SK-N-SH treated with all-trans-retinoic acid at 6 μM for 48 hours (cell line): ENCODE measurements around the gene C18orf32.

Experiments
- ARNTL ChIP-seq: fragments of 450-650 bp; formaldehyde crosslinking; IDR thresholded peaks from 2 replicates; pipeline ENCODE4 v1.5.0; 2020; ENCODE audit warnings: low read depth, mild to moderate bottlenecking, moderate library complexity, borderline replicate concordance
- CREB5 ChIP-seq: fragments of 250-450 bp; sonication (Bioruptor Pico); IDR thresholded peaks from 2 replicates; pipeline ENCODE4 v1.5.1; 2020; ENCODE audit warnings: low read depth, mild to moderate bottlenecking, moderate library complexity
- ESRRG ChIP-seq: fragments of 250-450 bp; sonication (Bioruptor Pico); IDR thresholded peaks from 2 replicates; pipeline ENCODE4 v1.6.1; 2021; ENCODE audit warnings: mild to moderate bottlenecking
- GLIS3 ChIP-seq: fragments of 250-450 bp; sonication (Bioruptor Pico); IDR thresholded peaks from 2 replicates; pipeline ENCODE4 v1.5.0; 2020; ENCODE audit warnings: mild to moderate bottlenecking, moderate library complexity
- ISL1 ChIP-seq: fragments of 250-450 bp; sonication (Bioruptor Pico); IDR thresholded peaks from 2 replicates; pipeline ENCODE4 v2.1.2; 2022; ENCODE audit warnings: mild to moderate bottlenecking, moderate library complexity
- POU6F1 ChIP-seq: fragments of 250-450 bp; sonication (Bioruptor Pico); IDR thresholded peaks from 2 replicates; pipeline ENCODE4 v1.8.0; 2021; ENCODE audit warnings: low read depth, mild to moderate bottlenecking, moderate library complexity, borderline replicate concordance
- RARB ChIP-seq: fragments of 250-450 bp; sonication (Bioruptor Pico); IDR thresholded peaks from 2 replicates; pipeline ENCODE4 v1.8.0; 2021; ENCODE audit warnings: mild to moderate bottlenecking, moderate library complexity
- TCF4 ChIP-seq: fragments of 250-450 bp; sonication (Bioruptor Pico); IDR thresholded peaks from 2 replicates; pipeline ENCODE4 v1.8.0; 2021; ENCODE audit warnings: mild to moderate bottlenecking, moderate library complexity, borderline replicate concordance
- ZC3H10 ChIP-seq: fragments of 250-450 bp; sonication (Bioruptor Pico); IDR thresholded peaks from 2 replicates; pipeline ENCODE4 v1.5.1; 2021; ENCODE audit warnings: mild to moderate bottlenecking, moderate library complexity
- ZFP3 ChIP-seq: fragments of 250-450 bp; sonication (Bioruptor Pico); IDR thresholded peaks from 2 replicates; pipeline ENCODE4 v1.5.0; 2020; ENCODE audit warnings: mild to moderate bottlenecking, moderate library complexity
- ZFP30 ChIP-seq: fragments of 450-650 bp; formaldehyde crosslinking; IDR thresholded peaks from 2 replicates; pipeline ENCODE4 v1.5.0; 2022; ENCODE audit warnings: mild to moderate bottlenecking, moderate library complexity
- TF ChIP-seq, protein P1 (sequence below): fragments of 250-450 bp; sonication (Bioruptor Pico); IDR thresholded peaks from 2 replicates; pipeline ENCODE4 v1.8.0; 2020; ENCODE audit warnings: mild to moderate bottlenecking, moderate library complexity, borderline replicate concordance

GRCh38 chr18:49494660-49495059 is 7.6 kb upstream of the C18orf32 start:
- TF ChIP-seq ESRRG (CRISPR knock-in tag) (no peak), ZFP30 (no peak), CREB5 (no peak), ARNTL (no peak), POU6F1 (no peak), ZFP3 (CRISPR knock-in tag) (no peak), RARB (CRISPR knock-in tag) (no peak), ISL1 (CRISPR knock-in tag) (no peak), ZC3H10 (CRISPR knock-in tag) (no peak), GLIS3 (no peak), TCF4 (CRISPR knock-in tag) (no peak)
- TF ChIP-seq, protein P1, sequence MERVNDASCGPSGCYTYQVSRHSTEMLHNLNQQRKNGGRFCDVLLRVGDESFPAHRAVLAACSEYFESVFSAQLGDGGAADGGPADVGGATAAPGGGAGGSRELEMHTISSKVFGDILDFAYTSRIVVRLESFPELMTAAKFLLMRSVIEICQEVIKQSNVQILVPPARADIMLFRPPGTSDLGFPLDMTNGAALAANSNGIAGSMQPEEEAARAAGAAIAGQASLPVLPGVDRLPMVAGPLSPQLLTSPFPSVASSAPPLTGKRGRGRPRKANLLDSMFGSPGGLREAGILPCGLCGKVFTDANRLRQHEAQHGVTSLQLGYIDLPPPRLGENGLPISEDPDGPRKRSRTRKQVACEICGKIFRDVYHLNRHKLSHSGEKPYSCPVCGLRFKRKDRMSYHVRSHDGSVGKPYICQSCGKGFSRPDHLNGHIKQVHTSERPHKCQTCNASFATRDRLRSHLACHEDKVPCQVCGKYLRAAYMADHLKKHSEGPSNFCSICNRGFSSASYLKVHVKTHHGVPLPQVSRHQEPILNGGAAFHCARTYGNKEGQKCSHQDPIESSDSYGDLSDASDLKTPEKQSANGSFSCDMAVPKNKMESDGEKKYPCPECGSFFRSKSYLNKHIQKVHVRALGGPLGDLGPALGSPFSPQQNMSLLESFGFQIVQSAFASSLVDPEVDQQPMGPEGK (CRISPR knock-in tag) = no peak
